ENCODE results near the gene PLAU.
"Not testable (repeated sequence)": the region's sequence is repeated elsewhere in the genome, so short reads cannot be mapped to it uniquely, and the experiment has no call there.

The PLAU gene

DNA sequence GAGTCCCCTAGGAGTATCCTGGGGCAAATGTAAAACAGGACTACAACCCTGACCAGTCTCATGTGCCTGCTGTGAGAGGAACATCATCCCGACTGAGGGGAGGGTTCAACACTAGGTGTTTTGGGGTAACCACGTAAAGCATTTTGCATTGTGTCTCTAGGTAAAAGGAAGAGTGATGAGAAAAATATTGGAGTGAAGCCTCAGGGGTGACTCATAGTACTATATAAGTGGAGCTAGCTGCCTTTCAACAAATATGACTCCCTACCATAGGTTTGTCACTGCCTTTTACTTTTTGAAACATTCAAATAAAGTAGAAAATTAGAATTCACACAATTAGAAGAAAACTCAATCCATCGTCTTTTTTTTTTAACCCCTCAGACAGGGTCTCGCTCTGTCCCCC is 34.0 kb upstream of the PLAU start:
- no peak for DNase-seq (ENCODE audit: low spot score)

DNA sequence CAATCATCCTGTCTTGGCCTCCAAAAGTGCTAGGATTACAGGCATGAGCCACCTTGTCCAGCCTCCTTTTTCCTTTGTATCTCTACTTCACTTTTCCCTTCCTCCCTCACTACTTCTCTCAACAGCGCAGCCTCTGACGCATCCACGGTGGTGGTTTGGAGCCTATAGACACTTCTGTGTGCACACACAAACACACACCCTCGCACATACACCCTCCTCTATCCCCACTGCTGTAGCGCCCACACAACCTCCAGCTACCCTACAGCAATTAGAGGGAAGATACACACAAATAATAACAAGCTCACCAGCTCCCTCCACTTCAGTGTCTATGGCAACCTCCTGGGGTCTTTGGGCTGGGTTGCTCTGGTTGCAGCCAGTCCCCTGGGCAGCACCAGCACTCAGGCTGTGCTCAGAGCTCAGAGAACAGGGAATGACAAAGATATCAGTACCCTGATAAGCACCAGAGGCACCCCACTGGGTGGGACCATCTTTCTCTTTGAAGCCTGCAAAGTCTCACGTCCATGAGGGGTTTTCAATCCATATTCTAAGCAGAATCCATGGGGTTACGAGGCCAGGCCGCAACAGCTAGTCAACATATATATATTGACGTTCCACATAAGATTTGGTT is 33.3 kb upstream of the PLAU start:
- DNase-seq (ENCODE audit: low spot score) = no peak

DNA sequence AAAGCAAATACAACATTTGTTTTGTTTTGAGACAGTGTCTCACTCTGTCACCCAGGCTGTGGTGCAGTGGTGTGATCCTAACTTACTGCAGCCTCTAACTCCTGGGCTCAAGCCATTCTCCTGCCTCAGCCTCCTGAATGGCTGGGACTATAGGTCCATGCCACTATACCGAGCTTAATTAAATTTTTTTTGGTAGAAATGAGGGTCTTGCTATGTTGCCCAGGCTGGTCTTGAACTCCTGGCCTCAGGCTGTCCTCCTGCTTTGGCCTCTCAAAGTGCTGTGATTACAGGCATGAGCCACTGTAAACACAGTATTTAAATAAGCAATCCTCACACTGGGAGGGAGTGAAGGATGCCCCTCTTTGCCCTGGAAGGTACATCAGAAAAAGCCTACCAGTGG is 32.6 kb upstream of the PLAU start:
- no peak for DNase-seq (ENCODE audit: low spot score)

DNA sequence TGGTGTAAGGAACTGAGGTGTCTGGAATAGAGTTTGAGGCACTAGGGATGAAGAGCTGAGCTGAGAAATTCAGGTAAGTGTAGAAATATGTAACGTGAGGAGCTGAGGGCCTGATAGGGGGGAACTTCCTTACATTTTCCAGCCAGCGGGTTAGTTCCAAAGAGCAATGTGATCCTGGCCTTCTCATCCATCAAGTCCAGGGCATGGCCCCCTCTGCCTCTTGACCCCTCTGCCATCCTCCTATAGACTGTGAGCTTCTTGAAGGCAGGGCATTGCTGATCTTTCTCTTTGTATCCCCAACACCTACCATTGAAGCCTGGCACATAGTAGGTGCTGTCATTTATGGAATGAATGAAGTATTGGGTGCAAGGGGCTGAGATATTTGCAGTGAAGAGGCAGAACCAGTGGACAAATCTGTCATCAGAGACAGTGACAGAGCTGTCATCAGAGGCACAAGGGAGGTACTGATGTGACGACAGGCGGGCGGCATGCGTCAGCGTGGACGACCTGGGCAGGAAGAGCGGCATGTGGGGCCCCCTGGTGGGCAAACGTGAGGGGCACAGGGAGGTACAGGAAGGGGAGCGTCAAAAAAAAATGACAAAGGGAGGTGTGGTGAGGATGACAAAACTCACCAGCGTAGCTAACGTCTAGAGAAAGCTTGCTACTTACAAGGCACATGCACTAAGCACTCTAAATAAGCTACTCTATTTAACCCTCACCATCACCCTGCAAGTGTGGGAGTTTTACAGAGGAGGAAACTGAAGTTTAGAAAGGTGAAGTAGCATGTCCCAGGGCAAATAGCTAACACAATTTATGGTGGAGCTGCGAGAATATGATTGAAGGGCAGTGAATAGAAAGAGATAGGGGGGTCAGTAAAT is 31.4 kb upstream of the PLAU start:
- peak; percentile 87 for DNase-seq (ENCODE audit: low spot score)

DNA sequence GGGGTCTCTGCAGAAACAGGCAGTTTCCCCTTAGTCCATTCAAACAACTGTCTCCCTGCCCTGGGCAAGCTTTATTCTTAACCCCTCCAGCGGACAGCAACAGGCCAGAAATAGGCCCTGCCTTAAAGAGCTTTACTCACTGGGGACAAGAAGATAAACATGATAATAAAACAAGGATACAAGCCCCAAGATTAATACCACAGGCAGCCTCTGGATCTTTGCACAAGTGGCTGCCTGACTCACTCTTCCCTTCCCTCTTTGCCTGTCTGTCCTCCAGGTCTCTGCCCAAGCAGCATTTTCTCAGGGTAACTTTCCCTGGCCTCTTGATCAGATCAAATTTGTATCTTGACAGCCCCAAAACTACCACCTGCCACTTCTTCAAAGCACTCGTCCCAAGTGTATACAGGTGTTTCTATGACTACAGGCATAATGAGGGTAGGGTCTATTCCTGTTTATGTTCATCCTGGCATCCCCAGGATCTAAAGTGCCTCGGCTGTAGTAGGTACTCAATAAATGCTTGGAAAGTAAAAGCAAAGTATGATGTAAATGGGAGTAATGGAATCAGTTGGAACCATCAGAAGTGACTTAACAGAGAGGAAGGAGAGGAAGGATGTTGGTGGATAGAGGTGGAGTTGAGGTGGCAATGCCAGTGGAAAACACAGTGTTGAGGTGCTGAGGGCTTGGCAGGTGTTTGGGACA is 29.6 kb upstream of the PLAU start:
- no peak for DNase-seq (ENCODE audit: low spot score)

DNA sequence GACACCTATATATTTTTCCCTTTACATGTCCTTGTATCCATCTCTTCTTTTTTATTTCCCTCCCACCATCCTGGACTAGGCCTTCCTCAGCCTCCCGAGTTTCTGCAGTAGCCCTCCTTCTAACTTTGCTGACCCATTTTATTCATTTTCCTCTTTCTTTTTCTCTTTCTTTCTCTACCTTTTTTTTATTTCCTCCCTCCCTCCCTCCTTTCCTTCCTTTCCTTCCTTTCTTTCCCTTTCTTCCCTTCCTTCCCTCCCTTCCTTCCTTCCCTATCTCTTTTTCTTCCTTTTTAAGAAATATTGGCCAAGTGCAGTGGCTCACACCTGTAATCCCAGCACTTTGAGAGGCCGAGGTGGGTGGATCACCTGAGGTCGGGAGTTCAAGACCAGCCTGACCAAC is 26.9 kb upstream of the PLAU start:
- DNase-seq (ENCODE audit: low spot score) = no peak

DNA sequence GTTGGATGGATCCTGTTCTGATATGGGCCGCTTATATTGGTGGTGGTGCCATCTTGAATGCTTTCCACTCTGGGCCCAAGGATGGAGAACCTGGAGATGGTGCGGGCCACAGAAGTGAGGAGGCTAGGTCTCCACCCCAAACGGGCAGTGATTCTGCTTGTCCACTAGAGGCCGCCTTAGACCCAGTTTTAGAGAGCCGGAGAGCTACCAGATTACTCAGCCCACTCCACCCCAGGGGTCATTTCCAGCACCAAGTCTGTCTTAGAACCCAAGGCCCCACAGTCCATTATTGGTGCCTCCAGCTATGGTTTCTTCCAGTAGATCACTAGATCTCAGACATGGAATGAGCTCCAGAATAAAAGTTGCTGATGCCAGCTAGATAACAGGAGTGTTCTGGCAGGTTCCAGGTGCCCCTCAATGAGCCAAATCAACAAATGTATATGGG is 24.8 kb upstream of the PLAU start:
- DNase-seq (ENCODE audit: low spot score) = peak; percentile 88

DNA sequence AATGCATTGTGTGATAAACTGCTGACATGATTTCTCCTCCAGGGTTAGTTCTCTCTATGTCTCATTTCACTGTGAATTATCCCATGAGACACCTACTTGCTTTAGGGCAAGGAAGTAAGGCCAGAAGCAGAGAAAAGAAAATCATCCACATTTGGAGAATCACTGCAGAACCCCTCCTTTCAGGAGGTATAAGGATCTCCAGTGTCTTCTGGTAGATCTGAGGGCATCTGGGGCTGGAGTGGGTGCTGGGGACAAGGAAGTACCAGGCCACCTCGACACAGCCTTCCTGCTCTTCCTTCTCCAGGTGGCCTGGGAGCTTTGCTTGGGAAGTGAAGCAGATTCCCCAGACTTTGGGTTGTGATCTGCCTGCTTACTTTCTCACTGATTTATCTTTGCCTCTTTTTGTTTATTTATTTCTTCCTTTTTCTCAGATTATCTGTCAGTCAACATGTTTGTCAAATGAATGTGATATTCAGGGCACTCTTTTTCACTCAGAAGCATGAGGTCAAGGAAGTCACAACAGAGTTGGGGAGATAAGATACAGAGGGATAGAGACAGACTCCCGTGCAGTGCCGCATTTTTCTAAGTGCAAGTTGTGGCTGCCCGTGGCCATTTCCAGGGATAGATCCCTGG is 24.2 kb upstream of the PLAU start:
- no peak for DNase-seq (ENCODE audit: low spot score)

DNA sequence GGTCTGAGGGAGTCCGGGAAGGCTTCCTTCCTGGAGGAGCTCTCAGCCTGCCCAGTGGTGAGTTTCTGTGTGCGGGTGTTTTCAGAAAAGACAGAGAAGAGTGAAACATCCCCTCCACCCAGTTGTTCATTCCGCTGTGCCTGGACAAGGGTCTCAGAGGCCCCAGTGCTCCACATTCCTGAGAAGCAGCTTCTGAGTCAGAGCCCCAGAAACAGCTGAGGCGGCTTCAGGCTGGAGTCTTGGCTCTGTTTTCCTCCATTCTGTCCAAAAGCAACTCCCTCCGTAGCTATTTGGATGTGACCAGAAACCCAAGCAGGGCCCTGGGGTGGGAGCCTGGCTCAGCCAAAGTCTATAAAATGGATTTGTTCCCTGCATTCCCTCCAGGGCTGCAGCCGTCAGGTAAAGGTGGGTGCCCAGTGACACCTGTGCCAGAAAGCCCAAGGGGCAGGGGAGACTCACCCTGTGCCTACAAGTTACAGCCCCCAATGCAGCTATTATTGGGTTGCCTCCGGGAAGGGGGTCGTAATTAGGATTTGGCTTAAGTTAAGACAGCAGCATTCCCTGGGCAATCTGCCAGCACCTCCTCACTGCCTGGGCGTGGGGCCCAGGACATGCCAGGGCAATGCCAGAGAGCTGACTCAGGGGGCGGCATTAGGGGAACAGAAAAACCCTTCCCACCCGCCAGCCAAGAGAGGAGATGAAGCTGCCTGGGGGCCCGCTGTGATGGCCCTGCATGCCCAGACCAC is 23.5 kb upstream of the PLAU start:
- peak; percentile 84 for DNase-seq (ENCODE audit: low spot score)

DNA sequence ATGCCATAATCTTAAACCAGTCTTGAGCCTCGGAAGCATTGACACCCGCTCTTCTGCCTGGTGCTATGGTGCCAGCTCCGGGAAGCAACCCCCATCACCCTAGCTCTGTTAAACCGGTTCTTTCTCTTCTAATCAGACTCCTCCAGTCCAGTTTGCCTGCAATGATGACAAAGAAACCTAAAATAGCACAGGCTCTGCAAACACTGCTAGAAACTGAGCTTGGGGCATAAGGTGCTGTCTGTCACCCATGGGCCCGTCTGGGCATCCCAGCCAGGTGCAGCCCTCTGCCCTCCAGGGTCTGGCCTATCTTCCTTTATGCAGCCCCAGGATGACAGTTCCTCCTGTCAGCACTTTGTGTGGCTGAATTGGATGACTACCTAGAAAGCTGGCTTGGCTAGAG is 22.4 kb upstream of the PLAU start:
- no peak for DNase-seq (ENCODE audit: low spot score)

DNA sequence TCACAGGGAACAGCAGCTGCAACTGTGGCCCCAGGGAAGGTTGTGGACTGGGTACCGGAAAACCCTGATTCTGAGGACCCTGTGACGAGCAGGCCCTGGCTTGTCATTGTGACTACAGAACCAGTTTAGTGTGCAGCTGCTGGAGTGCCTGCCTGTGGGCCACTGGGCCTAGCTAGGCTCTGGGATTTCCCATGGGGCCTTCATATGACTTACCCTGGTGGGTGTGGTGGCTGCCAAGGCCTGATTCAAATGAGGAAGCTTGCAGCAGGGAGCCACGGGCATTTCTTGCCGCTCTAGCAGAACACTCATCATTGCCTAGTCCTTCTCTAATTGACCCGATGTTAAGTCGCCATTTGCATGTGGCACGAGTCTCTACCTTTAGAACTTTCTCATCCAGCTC is 21.9 kb upstream of the PLAU start:
- peak; percentile 72 for DNase-seq (ENCODE audit: low spot score)

DNA sequence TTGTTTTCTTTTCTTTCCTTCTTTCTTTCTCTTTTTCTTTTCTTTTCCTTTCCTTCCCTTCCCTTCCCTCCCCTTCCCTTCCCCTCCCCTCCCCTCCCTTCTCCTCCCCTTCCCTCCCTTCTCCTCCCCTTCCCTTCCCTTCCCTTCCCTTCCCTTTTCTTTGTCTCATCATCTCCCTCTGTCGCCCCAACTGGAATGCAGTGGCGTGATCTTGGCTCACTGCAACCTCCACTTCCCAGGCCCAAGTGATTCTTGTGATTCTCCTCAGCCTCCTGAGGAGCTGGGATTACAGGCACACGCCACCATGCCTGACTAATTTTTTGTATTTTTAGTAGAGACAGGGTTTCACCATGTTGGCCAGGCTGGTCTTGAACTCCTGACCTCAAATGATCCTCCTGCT is 21.5 kb upstream of the PLAU start:
- DNase-seq (ENCODE audit: low spot score) = not testable (repeated sequence)

DNA sequence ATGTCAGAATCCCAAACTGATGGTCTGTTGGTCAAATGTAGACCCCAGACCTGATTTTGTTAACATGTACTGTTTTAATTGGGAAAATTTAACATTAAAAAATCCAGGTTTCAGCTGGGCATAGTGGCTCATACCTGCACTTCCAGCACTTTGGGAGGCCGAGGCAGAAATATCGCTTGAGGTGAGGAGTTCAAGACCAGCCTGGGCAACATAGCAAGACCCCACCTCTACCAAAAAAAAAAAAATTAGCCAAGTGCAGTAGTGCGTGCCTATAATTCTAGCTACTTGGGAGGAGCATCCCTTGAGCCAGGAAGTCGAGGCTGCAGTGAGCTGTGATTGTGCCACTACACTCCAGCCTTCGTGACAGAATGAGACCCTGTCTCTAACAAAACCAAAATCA is 20.7 kb upstream of the PLAU start:
- DNase-seq (ENCODE audit: low spot score) = no peak

DNA sequence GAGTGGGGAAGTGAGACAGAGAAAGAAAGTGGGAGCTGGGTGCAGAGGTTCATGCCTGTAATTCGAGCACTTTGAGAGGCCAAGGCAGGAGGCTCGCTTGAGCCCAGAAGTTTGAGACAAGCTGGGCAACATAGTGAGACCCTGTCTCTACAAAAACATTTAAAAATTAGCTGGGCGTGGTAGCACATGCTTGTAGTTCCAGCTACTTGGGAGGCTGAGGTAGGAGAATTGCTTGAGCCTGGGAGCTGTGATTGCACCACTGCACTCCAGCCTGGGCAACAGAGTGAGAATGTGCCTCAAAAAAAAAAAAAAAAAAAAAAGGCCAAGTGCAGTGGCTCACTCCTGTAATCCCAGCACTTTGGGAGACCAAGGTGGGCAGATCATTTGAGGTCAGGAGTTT is 20.1 kb upstream of the PLAU start:
- DNase-seq (ENCODE audit: low spot score) = not testable (repeated sequence)

DNA sequence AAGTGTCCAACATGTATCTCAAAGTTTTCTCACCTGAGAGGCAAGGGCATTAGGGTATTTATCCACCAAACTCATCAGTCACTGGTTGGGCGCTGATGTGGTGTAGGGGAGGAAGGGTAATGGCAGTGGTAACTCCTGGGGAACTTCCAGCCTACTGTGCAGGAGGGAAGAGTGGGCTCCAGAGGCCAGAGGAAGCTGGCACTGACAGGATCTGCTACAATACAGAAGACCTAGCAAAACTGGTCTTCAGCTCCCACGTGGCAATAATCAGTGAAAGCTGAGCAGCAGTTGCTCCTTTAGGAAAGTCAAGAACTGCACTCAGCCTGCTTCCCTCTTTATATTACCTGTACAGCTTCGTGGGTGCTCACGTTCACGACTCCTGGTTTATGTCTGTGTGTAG is 19.4 kb upstream of the PLAU start:
- no peak for DNase-seq (ENCODE audit: low spot score)

DNA sequence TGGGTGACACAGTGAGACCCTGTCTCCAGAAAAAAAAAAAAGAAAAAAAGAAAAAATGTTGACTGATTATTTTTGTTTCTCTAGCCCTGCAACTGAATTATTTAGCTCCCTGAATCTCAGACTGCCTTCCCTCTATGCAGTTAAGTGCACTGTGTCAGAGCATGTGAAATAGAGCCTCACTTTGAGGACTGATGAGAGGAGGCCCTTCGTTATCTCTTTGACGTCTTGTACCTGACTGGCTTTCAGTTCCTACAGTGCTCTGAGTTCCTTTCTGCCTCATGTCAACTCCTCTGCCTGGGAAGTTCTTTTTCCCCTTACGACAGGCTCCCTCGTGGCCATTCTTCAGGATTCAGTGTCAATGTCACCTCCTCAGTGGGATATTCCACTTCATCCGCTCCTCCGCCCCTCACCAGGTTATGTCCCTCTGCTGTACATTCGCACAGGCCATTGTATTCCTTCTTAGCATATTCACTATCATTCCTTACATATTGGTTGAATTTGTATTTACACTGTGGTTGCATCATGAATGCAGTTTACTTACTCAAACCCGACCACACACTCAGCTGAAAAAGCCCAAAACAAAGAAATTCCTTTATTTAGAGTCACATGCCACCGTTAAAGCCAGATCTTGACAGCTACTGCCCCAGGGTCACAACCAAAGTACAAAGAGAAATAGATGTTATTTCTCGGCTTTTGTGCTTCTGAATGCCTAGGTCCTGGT is 18.5 kb upstream of the PLAU start:
- DNase-seq (ENCODE audit: low spot score) = no peak

DNA sequence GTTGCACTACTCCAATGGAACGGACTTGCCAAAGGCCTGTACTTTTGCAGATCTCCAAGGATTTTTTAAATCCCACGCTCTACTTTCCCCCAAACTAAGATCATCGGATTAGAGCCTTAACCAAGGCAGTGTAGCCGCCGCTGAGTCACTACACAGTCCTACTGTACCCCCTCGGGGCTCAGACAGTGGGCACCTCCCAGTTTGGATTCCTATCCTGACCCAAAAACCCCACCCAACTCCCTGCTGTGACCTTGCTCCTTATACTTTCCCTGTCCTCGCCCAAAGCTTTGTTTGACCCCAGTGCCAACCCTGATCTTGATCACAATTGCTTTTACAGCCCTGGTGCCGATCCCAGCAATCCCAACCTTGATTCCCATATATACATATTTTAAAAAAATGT is 17.5 kb upstream of the PLAU start:
- no peak for DNase-seq (ENCODE audit: low spot score)

DNA sequence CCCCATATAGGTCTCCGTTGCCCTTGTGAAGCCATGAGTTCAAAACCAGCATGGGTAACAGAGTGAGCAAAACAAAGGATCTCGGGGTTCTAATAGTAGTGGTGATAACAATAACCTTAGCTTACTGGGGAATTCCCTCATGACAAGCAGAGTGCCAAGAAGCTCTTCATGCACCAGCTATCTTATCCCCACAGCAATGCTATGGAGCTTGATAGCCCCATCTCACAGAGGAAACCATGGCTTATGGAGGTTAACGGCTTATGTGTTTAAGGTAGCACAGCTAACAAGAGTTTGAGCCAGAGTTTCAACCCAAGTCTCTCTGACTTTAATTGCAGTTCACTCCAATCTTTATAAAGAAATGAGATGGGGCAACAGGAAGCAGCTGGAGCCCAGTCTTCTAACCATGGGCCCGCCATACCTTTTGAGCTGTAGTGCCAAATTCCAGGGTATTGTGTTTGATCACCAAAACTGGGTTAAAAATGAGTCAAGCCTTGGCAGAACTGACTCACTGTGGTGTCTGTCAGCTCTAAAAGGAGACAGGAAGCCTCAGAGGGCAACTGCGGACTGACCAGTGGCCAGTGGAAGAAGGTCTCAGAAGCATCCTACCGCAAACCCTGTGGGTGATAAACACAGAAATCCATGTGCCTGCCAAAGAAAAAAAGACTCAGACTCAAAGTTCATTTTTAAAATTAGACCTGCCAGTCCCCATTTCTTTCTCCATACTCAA is 16.5 kb upstream of the PLAU start:
- peak; percentile 58 for DNase-seq (ENCODE audit: low spot score)

DNA sequence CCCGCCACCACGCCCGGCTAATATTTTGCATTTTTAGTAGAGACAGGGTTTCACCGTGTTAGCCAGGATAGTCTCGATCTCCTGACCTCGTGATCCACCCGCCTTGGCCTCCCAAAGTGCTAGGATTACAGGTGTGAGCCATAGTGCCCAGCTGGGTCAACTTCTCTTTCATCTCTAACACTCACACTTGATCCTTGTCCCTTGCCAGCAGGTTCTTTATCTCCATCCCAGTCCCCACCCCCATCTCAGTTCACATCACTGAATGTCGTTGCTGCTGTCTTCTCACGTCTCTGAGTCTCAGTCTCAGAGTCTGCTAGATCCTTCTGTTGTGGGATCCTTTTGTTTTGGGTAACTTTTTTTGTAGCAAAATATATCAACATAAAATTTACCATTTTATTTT is 15.6 kb upstream of the PLAU start:
- not testable (repeated sequence) for DNase-seq (ENCODE audit: low spot score)

DNA sequence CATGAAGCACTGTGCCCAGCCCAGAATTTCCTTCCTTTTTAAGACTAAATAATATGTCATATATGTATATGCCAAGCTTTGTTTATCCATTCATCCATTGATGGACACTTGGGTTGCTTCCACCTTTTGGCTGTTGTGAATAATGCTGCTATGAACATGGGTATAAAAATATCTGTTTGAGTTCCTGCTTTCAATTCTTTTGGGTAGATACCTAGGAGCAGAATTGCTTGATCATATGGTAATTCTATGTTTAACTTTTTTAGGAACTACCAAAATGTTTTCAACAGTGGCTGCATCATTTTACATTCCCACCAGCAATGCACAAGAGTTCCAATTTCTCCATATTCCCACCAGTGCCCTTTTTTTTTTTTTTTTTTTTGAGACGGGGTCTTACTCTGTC is 13.2 kb upstream of the PLAU start:
- DNase-seq (ENCODE audit: low spot score) = no peak
